PC-9 (cell line): ENCODE results near the gene SSBP2. TPM values are rescaled to one million over a fixed set of nuclear protein-coding genes. Genes with fewer than 3 reads are reported as not detected.

Experiments used
- BruUV-seq: library from RNA; stranded (reverse); fragments of 400-500 nt; replicated peaks from 2 replicates; lab custom pipeline; 2021; lab: Mats Ljungman, UMichigan
- CTCF ChIA-PET: fragments of 300-600 bp; sonication (Branson Sonifier 250); formaldehyde crosslinking; loops from one replicate; lab custom pipeline; 2022; ENCODE audit warnings: antibody characterized with exemption; lab: Charles Lee
- POLR2A ChIA-PET: fragments of 300-600 bp; sonication (Branson Sonifier 250); formaldehyde crosslinking; loops from one replicate; lab custom pipeline; 2022; ENCODE audit warnings: antibody characterized with exemption; ENCODE audit not compliant: unreplicated experiment; lab: Charles Lee
- DNase-seq, 2 experiments: peaks; one replicate each; pipeline versions ENCODE4 v3.0.0 to v3.0.0-alpha.2; 2015 to 2022; ENCODE audit warnings: mixed read lengths in 1 of 2
- H2AFZ ChIP-seq: fragments of 200-600 bp; sonication (generic); 2 replicates; pipeline ENCODE4 v1.8.1; 2017; ENCODE audit warnings: antibody characterized with exemption
- H3F3A ChIP-seq: fragments of 200-600 bp; sonication (generic); 2 replicates; pipeline ENCODE4 v1.8.1; 2017; ENCODE audit warnings: antibody characterized with exemption, mild to moderate bottlenecking, low read depth; ENCODE audit not compliant: insufficient read depth
- H3K27ac ChIP-seq: fragments of 200-600 bp; sonication (generic); 2 replicates; pipeline ENCODE4 v1.6.1; 2016; ENCODE audit warnings: mixed run types
- H3K27me3 ChIP-seq: fragments of 200-600 bp; sonication (generic); 2 replicates; pipeline ENCODE4 v1.6.1; 2016; ENCODE audit warnings: low read depth, mixed run types; ENCODE audit not compliant: insufficient read depth
- H3K36me3 ChIP-seq: fragments of 200-600 bp; sonication (generic); 2 replicates; pipeline ENCODE4 v1.6.1; 2016; ENCODE audit warnings: low read depth, mixed run types
- H3K4me1 ChIP-seq: fragments of 200-600 bp; sonication (generic); replicated peaks from 2 replicates; pipeline ENCODE4 v1.6.1; 2016; ENCODE audit warnings: mixed run types; ENCODE audit not compliant: insufficient read depth
- H3K4me2 ChIP-seq: fragments of 200-600 bp; sonication (generic); 2 replicates; pipeline ENCODE4 v1.6.1; 2017; ENCODE audit warnings: mixed run types
- H3K4me3 ChIP-seq: fragments of 200-600 bp; sonication (generic); 2 replicates; pipeline ENCODE4 v1.6.1; 2016; ENCODE audit warnings: mixed run types
- H3K79me2 ChIP-seq: fragments of 200-600 bp; sonication (generic); 2 replicates; pipeline ENCODE4 v1.6.1; 2017; ENCODE audit warnings: low read depth, mixed run types
- H3K9me2 ChIP-seq: fragments of 200-600 bp; sonication (generic); 2 replicates; pipeline ENCODE4 v1.8.1; 2017; ENCODE audit warnings: mild to moderate bottlenecking; ENCODE audit not compliant: insufficient read depth
- H3K9me3 ChIP-seq: fragments of 200-600 bp; sonication (generic); 2 replicates; pipeline ENCODE4 v1.8.1; 2016; ENCODE audit warnings: low read depth; ENCODE audit not compliant: insufficient read depth
- H4K20me1 ChIP-seq: fragments of 200-600 bp; sonication (generic); 2 replicates; pipeline ENCODE4 v1.8.1; 2017; ENCODE audit not compliant: insufficient read depth
- CTCF ChIP-seq: fragments of 200-600 bp; sonication (generic); conservative IDR thresholded peaks from 2 replicates; pipeline ENCODE4 v1.6.1; 2017; ENCODE audit warnings: mixed run types, antibody characterized with exemption, mild to moderate bottlenecking, moderate library complexity
- EZH2 ChIP-seq: fragments of 200-600 bp; sonication (generic); IDR thresholded peaks from 2 replicates; pipeline ENCODE4 v1.8.0; 2017; ENCODE audit warnings: antibody characterized with exemption, low read depth
- intact Hi-C: fragments of 100-400 bp; cut with micrococcal nuclease; formaldehyde crosslinking; loops from one replicate; pipeline ENCODE4 v1.10.0; 2022; ENCODE audit not compliant: unreplicated experiment
- total RNA-seq: library from RNA; stranded (reverse); gene quantifications from 2 replicates; pipeline ENCODE4 v1.2.3, GENCODE V29; 2021

SSBP2 gene
- total RNA-seq, 1 experiment from 2014 or later, result 6.4 TPM

GRCh38 chr5:81572201-81572600 is 178.7 kb downstream of the SSBP2 start:
- no peaks in the 10 kb centered on the region for H3K4me1 ChIP-seq
- ChIA-PET CTCF (no interaction called here), POLR2A (no interaction called here)
- H3K9me2 ChIP-seq, result no peaks in the 10 kb centered on the region
- no peaks in the 10 kb centered on the region for H3K9me3 ChIP-seq
- no peak overlapping the region for H3K4me2 ChIP-seq
- H3K27ac ChIP-seq, result no peak overlapping the region
- H3K4me3 ChIP-seq, result no peak overlapping the region
- DNase-seq, result no peak
- H3K79me2 ChIP-seq, result no peaks in the 10 kb centered on the region
- H4K20me1 ChIP-seq, result no peaks in the 10 kb centered on the region
- H3K27me3 ChIP-seq, result no peaks in the 10 kb centered on the region
- no peaks in the 10 kb centered on the region for H3F3A ChIP-seq
- H3K36me3 ChIP-seq, result no peaks in the 10 kb centered on the region
- no peak overlapping the region for H2AFZ ChIP-seq
- TF ChIP-seq CTCF, result no peak
- TF ChIP-seq EZH2, result no peak
- intact Hi-C loops, result no loop called here
- no TSS peak for BruUV-seq

GRCh38 chr5:81558188-81558587 is 192.7 kb downstream of the SSBP2 start:
- no peak for DNase-seq
- BruUV-seq, result no TSS peak
- Histone ChIP-seq H3K9me3 (no peaks in the 10 kb centered on the region), H3K4me3 (no peak overlapping the region), H3K4me2 (no peak overlapping the region), H3K27me3 (no peaks in the 10 kb centered on the region), H4K20me1 (no peaks in the 10 kb centered on the region), H3K9me2 (no peaks in the 10 kb centered on the region), H3K36me3 (no peaks in the 10 kb centered on the region), H3K79me2 (no peaks in the 10 kb centered on the region), H3K4me1 (no peaks in the 10 kb centered on the region), H3K27ac (no peak overlapping the region), H3F3A (no peaks in the 10 kb centered on the region), H2AFZ (no peak overlapping the region)
- ChIA-PET POLR2A (no interaction called here), CTCF (no interaction called here)
- intact Hi-C loops, result no loop called here
- TF ChIP-seq CTCF (no peak), EZH2 (no peak)

DNA sequence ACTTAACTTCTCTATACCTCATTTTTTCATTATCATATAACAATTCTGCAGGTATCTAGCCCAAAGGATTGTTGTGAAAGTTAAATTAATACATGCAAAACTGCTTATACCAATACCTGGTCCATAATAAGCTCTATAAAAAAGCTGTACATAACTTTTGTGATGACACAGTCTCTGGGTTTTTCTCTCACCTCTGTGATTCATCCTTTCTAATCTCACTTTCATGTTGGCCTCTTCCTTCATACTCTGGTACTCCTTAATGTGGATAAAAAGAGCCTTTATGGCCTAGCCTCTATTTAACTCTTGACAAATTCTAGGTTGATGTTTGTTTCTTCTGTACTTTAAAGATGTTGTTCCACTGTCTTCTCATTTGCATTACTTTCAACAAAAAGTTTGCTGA is 194.1 kb downstream of the SSBP2 start:
- no peak overlapping the region for H3K4me2 ChIP-seq
- no peak overlapping the region for H3K4me3 ChIP-seq
- ChIA-PET CTCF (no interaction called here), POLR2A (no interaction called here)
- no TSS peak for BruUV-seq
- H3K4me1 ChIP-seq, result no peaks in the 10 kb centered on the region
- TF ChIP-seq EZH2 (no peak), CTCF (no peak)
- intact Hi-C loops, result no loop called here
- no peak for DNase-seq
- H3F3A ChIP-seq, result no peaks in the 10 kb centered on the region
- H3K9me2 ChIP-seq, result no peaks in the 10 kb centered on the region
- no peak overlapping the region for H3K27ac ChIP-seq
- H3K36me3 ChIP-seq, result no peaks in the 10 kb centered on the region
- H3K79me2 ChIP-seq, result no peaks in the 10 kb centered on the region
- H2AFZ ChIP-seq, result no peak overlapping the region
- no peaks in the 10 kb centered on the region for H3K9me3 ChIP-seq
- no peaks in the 10 kb centered on the region for H3K27me3 ChIP-seq
- no peaks in the 10 kb centered on the region for H4K20me1 ChIP-seq
